SK-N-MC (cell line): ENCODE results near the gene BST1.

ENCODE experiments used
- EZH2 ChIP-seq: fragments of 200-600 bp; sonication (generic); IDR thresholded peaks from one replicate; pipeline ENCODE4 v1.6.1; 2017; ENCODE audit warnings: antibody characterized with exemption
- POLR2AphosphoS5 ChIP-seq: IDR thresholded peaks from 2 replicates; pipeline ENCODE4 v1.6.1; 2012; ENCODE audit warnings: mild to moderate bottlenecking, low read depth, low read length, borderline replicate concordance

GRCh38 chr4:15757054-15757453, 54.2 kb downstream of the BST1 start:
- TF ChIP-seq EZH2 (no peak), POLR2AphosphoS5 (no peak)
